Endodermal cell (in vitro differentiated cells): Measurements from ENCODE around the gene PEX19. TPM values are rescaled to one million over a fixed set of nuclear protein-coding genes. Genes with fewer than 3 reads are reported as not detected.

Experiments used
- DNase-seq: peaks from one replicate; pipeline ENCODE4 v3.0.0-alpha.2; 2017
- H3K27ac ChIP-seq: 2 replicates; pipeline ENCODE4 v1.5.1; 2013; ENCODE audit warnings: mild to moderate bottlenecking, low read depth, low read length, moderate library complexity
- H3K27me3 ChIP-seq: 2 replicates; pipeline ENCODE4 v1.6.1; 2013; ENCODE audit warnings: mild to moderate bottlenecking, low read length, moderate library complexity; ENCODE audit not compliant: insufficient read depth, control insufficient read depth, poor library complexity, severe bottlenecking
- H3K36me3 ChIP-seq: 2 replicates; pipeline ENCODE4 v1.7.0; 2013; ENCODE audit warnings: mild to moderate bottlenecking, low read length, moderate library complexity; ENCODE audit not compliant: control insufficient read depth, insufficient read depth
- H3K4me1 ChIP-seq: one replicate; pipeline ENCODE4 v1.7.0; 2013; ENCODE audit warnings: low read length; ENCODE audit not compliant: control insufficient read depth, insufficient read depth
- H3K4me3 ChIP-seq: 2 replicates; pipeline ENCODE4 v1.5.1; 2013; ENCODE audit warnings: mild to moderate bottlenecking, low read length, moderate library complexity
- H3K9ac ChIP-seq: 2 replicates; pipeline ENCODE4 v1.6.1; 2013; ENCODE audit warnings: mild to moderate bottlenecking, low read length, moderate library complexity; ENCODE audit not compliant: poor library complexity, severe bottlenecking; ENCODE audit errors: extremely low read depth
- H3K9me3 ChIP-seq: 2 replicates; pipeline ENCODE4 v1.6.1; 2013; ENCODE audit warnings: mild to moderate bottlenecking, low read length, moderate library complexity; ENCODE audit not compliant: control insufficient read depth
- H3K27ac Mint-ChIP-seq: 2 replicates; pipeline ENCODE4 v1.8.0; 2020; ENCODE audit warnings: mixed read lengths
- H3K27me3 Mint-ChIP-seq: 2 replicates; pipeline ENCODE4 v1.8.0; 2021; ENCODE audit warnings: mild to moderate bottlenecking, mixed read lengths; ENCODE audit not compliant: insufficient read depth
- H3K36me3 Mint-ChIP-seq: 2 replicates; pipeline ENCODE4 v1.8.0; 2020; ENCODE audit warnings: low read depth, mixed read lengths
- H3K4me1 Mint-ChIP-seq: 2 replicates; pipeline ENCODE4 v1.8.0; 2020; ENCODE audit warnings: mixed read lengths
- H3K4me3 Mint-ChIP-seq: 2 replicates; pipeline ENCODE4 v1.8.0; 2020; ENCODE audit warnings: mild to moderate bottlenecking, moderate library complexity, mixed read lengths
- H3K9me3 Mint-ChIP-seq: 2 replicates; pipeline ENCODE4 v1.8.0; 2020; ENCODE audit warnings: mild to moderate bottlenecking, mixed read lengths
- WGBS, 2 experiments: methylation state at CpG; one replicate each; pipeline versions ENCODE4 v1.1.5 to v1.1.7; 2013; ENCODE audit warnings: missing lambda C conversion rate in 2 of 2, mixed read lengths in 1 of 2; ENCODE audit not compliant: insufficient coverage in 1 of 2, insufficient read length in 1 of 2; 5-methylcytosine and 5-hydroxymethylcytosine counted together
- total RNA-seq, 2 donors: library from RNA; stranded (reverse); fragmentation: NEBNext Ultra II Directional in 1 of 2; extraction: Animal tissue kit (Norgen Biotek cat#: 25700) in 1 of 2; gene quantifications; 2 replicates in 1 of 2; 3 replicates in 1 of 2; pipeline ENCODE4 v1.2.1, GENCODE V29; 2021
- TF ChIP-seq, protein P1 (sequence below): fragments of 200-600 bp; sonication (generic); conservative IDR thresholded peaks from 2 replicates; pipeline ENCODE4 v1.5.0; 2021; ENCODE audit warnings: antibody characterized with exemption, mild to moderate bottlenecking

Gene PEX19
- total RNA-seq, 2 donors from 2014 or later, result 94.7 to 102 TPM

DNA sequence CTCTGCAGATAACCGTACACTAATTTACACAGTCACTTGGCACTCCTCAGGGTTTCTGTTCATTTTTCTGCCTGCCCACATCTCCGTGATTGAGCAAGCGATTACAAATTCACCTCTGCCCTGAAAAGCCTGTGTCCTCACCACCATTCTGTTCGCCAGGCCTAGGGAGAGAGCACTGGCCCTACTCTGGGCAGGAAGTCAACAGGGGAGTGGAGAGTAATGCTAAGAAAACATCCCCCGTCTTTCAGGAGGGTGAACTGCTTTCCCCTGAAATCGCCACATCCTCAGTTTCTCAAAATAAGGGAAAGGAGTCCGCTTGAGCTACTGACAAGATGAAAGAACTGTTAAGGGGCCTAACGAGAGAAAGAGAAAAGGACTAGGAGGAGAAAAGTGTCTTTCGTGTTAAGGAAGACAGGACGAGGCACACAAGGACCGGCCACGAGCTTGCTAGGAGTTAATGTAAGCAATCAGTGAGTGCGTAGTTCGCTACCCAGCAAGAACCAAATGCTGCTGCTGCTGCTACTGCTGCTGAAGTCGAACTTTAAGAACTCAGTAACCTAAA lies 632 bp downstream of the PEX19 start:
- no peak for DNase-seq

DNA sequence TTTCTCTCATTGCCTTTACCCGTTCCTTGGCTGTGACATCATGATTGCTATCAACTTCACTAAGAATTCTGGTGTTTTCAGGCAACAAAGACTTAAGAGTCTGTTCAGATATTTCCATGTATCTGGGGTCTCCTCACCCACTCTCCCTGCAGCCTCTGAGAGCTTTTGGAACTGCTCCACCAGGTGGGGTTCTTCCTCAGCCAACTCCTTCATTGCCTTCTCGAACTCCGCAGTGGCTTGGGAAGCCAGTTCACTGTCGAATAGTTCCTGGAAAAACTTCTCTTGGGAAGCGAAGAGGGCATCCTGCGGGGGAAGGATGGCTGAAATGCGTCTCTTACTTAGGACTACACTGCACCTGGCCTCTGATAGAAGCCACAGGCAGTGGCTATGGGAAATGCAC lies 2.1 kb downstream of the PEX19 start:
- Mint-ChIP-seq H3K9me3 (no peaks in the 10 kb centered on the region), H3K27me3 (no peaks in the 10 kb centered on the region)

More for the DNA sequence above, 632 bp downstream of the PEX19 start:
- Mint-ChIP-seq H3K27ac (peak overlapping the region; percentile 96), H3K4me3 (peak overlapping the region; percentile 94), H3K36me3 (peaks cover 46% of the 10 kb centered on the region), H3K4me1 (peaks cover 11% of the 10 kb centered on the region), H3K27me3 (no peaks in the 10 kb centered on the region), H3K9me3 (no peaks in the 10 kb centered on the region)
- H3K36me3 ChIP-seq, result peaks cover 48% of the 10 kb centered on the region
- no peak overlapping the region for H3K27ac ChIP-seq
- TF ChIP-seq, protein P1, sequence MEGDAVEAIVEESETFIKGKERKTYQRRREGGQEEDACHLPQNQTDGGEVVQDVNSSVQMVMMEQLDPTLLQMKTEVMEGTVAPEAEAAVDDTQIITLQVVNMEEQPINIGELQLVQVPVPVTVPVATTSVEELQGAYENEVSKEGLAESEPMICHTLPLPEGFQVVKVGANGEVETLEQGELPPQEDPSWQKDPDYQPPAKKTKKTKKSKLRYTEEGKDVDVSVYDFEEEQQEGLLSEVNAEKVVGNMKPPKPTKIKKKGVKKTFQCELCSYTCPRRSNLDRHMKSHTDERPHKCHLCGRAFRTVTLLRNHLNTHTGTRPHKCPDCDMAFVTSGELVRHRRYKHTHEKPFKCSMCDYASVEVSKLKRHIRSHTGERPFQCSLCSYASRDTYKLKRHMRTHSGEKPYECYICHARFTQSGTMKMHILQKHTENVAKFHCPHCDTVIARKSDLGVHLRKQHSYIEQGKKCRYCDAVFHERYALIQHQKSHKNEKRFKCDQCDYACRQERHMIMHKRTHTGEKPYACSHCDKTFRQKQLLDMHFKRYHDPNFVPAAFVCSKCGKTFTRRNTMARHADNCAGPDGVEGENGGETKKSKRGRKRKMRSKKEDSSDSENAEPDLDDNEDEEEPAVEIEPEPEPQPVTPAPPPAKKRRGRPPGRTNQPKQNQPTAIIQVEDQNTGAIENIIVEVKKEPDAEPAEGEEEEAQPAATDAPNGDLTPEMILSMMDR, result no peak
- peak overlapping the region; percentile 99 for H3K4me3 ChIP-seq
- no peaks in the 10 kb centered on the region for H3K27me3 ChIP-seq
- peak overlapping the region; percentile 90 for H3K9ac ChIP-seq
- H3K4me1 ChIP-seq, result no peaks in the 10 kb centered on the region
- no peaks in the 10 kb centered on the region for H3K9me3 ChIP-seq
- 11 to 13% methylated on average over 10 to 15 of the region's 15 CpGs for WGBS, 2 experiments

DNA sequence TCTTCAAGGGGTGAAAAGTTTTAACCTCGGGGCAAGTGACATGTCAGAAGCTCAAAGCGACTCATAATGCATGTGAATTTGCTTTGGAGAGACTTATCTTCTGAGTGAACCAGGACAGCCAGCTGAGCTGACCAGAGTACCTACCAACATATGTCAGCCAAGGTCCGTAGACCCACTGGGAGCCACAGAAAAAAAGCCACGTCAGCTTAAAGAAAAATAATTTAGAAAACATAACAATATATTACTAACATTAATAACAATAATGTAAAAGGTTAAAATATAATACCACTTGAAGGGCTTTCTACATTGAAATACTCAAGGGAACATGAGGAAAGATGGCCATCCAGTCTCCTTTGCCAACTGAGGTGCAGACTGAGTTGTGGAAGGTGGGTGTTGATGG lies 6.9 kb downstream of the PEX19 start:
- H3K27me3 ChIP-seq, result no peaks in the 10 kb centered on the region
- H3K36me3 ChIP-seq, result peaks cover 68% of the 10 kb centered on the region
- H3K27ac Mint-ChIP-seq, result no peak overlapping the region
- H3K4me3 Mint-ChIP-seq, result no peak overlapping the region
- H3K27ac ChIP-seq, result no peak overlapping the region
- no peak for DNase-seq
- 96% methylated on average over 3 of the region's 4 CpGs; no CpG with 5 or more reads in 1 of the 2 experiments for WGBS, 2 experiments
- no peaks in the 10 kb centered on the region for H3K9me3 Mint-ChIP-seq
- no peak overlapping the region for H3K4me3 ChIP-seq
- no peaks in the 10 kb centered on the region for H3K9me3 ChIP-seq
- H3K36me3 Mint-ChIP-seq, result peaks cover 48% of the 10 kb centered on the region
- H3K9ac ChIP-seq, result no peak overlapping the region
- H3K27me3 Mint-ChIP-seq, result no peaks in the 10 kb centered on the region
- TF ChIP-seq, protein P1, result no peak
- H3K4me1 Mint-ChIP-seq, result no peaks in the 10 kb centered on the region
- no peaks in the 10 kb centered on the region for H3K4me1 ChIP-seq

More for the DNA sequence above, 2.1 kb downstream of the PEX19 start:
- H3K4me3 ChIP-seq, result peak overlapping the region; percentile 99
- peaks cover 50% of the 10 kb centered on the region for H3K36me3 ChIP-seq
- no peak overlapping the region for H3K27ac ChIP-seq
- no peaks in the 10 kb centered on the region for H3K9me3 ChIP-seq
- Mint-ChIP-seq H3K36me3 (peaks cover 42% of the 10 kb centered on the region), H3K27ac (no peak overlapping the region), H3K4me1 (peaks cover 11% of the 10 kb centered on the region), H3K4me3 (no peak overlapping the region)
- TF ChIP-seq, protein P1, result peak; percentile 70
- H3K27me3 ChIP-seq, result no peaks in the 10 kb centered on the region
- H3K4me1 ChIP-seq, result no peaks in the 10 kb centered on the region
- 84 to 100% methylated on average over 1 to 7 of the region's 7 CpGs for WGBS, 2 experiments
- DNase-seq, result peak; percentile 66
- H3K9ac ChIP-seq, result no peak overlapping the region
